Neural cell (in vitro differentiated cells): ENCODE measurements around the gene MBD4. TPM values are rescaled to one million over a fixed set of nuclear protein-coding genes. Genes with fewer than 3 reads are reported as not detected.

ENCODE experiments used
- H2AFZ ChIP-seq: fragments of 200-600, 300-800 bp; sonication (generic), shearing (Covaris generic); 2 replicates; pipeline ENCODE4 v1.6.0; 2014; ENCODE audit warnings: low read depth, mild to moderate bottlenecking, antibody characterized with exemption, low read length, moderate library complexity
- H3F3A ChIP-seq: fragments of 200-600 bp; shearing (Covaris generic); 2 replicates; pipeline ENCODE4 v1.6.1; 2016; ENCODE audit warnings: mild to moderate bottlenecking, moderate library complexity, mixed read lengths, antibody characterized with exemption, low read length; ENCODE audit not compliant: insufficient read depth, poor library complexity, severe bottlenecking
- H3K27ac ChIP-seq: fragments of 200-600, 300-800 bp; sonication (generic), shearing (Covaris generic); 2 replicates; pipeline ENCODE4 v1.5.1; 2014; ENCODE audit warnings: mild to moderate bottlenecking, low read length, moderate library complexity
- H3K27me3 ChIP-seq: fragments of 300-800, 200-600 bp; sonication (generic), shearing (Covaris generic); 2 replicates; pipeline ENCODE4 v1.6.0; 2014; ENCODE audit warnings: mild to moderate bottlenecking, low read depth, low read length, moderate library complexity; ENCODE audit not compliant: insufficient read depth
- H3K36me3 ChIP-seq: fragments of 300-800, 200-600 bp; sonication (generic), shearing (Covaris generic); 2 replicates; pipeline ENCODE4 v1.5.1; 2014; ENCODE audit warnings: mild to moderate bottlenecking, antibody characterized with exemption, low read length, moderate library complexity; ENCODE audit not compliant: insufficient read depth
- H3K4me2 ChIP-seq: fragments of 300-800, 200-600 bp; sonication (generic), shearing (Covaris generic); 2 replicates; pipeline ENCODE4 v1.6.0; 2014; ENCODE audit warnings: mild to moderate bottlenecking, low read length
- H3K4me3 ChIP-seq: fragments of 300-800, 200-600 bp; sonication (generic), shearing (Covaris generic); 2 replicates; pipeline ENCODE4 v1.5.1; 2014; ENCODE audit warnings: mild to moderate bottlenecking, low read length, moderate library complexity
- H3K79me2 ChIP-seq: fragments of 200-600 bp; shearing (Covaris generic); replicated peaks from 2 replicates; pipeline ENCODE4 v1.6.0; 2014; ENCODE audit warnings: mild to moderate bottlenecking, low read length, moderate library complexity; ENCODE audit not compliant: insufficient read depth
- H3K9ac ChIP-seq: fragments of 300-800, 200-600 bp; sonication (generic), shearing (Covaris generic); 2 replicates; pipeline ENCODE4 v1.6.1; 2016; ENCODE audit warnings: mild to moderate bottlenecking, low read length, mixed read lengths
- H3K9me2 ChIP-seq: fragments of 200-600 bp; shearing (Covaris generic); 2 replicates; pipeline ENCODE4 v1.6.1; 2016; ENCODE audit warnings: mild to moderate bottlenecking, low read length, mixed read lengths; ENCODE audit not compliant: insufficient read depth
- H3K9me3 ChIP-seq: fragments of 200-600, 300-800 bp; sonication (generic), shearing (Covaris generic); 2 replicates; pipeline ENCODE4 v1.6.1; 2016; ENCODE audit warnings: mild to moderate bottlenecking, mixed run types, low read length, moderate library complexity, mixed read lengths
- H4K20me1 ChIP-seq: fragments of 200-600 bp; shearing (Covaris generic); 2 replicates; pipeline ENCODE4 v1.6.1; 2016; ENCODE audit warnings: mild to moderate bottlenecking, mixed run types; ENCODE audit not compliant: insufficient read depth
- EP300 ChIP-seq: fragments of 450-650 bp; conservative IDR thresholded peaks from 2 replicates; pipeline ENCODE4 v1.6.1; 2014; ENCODE audit warnings: antibody characterized with exemption, mild to moderate bottlenecking, moderate library complexity; ENCODE audit not compliant: poor library complexity, severe bottlenecking
- EZH2 ChIP-seq: fragments of 200-600, 300-800 bp; shearing (Covaris generic), sonication (generic); IDR thresholded peaks from 2 replicates; pipeline ENCODE4 v1.6.1; 2014; ENCODE audit warnings: antibody characterized with exemption, low read length, borderline replicate concordance, mild to moderate bottlenecking; ENCODE audit not compliant: insufficient read depth, poor library complexity, severe bottlenecking
- MXI1 ChIP-seq: fragments of 450-650 bp; conservative IDR thresholded peaks from 2 replicates; pipeline ENCODE4 v1.6.1; 2014; ENCODE audit warnings: antibody characterized with exemption, mild to moderate bottlenecking; ENCODE audit not compliant: poor library complexity, severe bottlenecking
- POLR2AphosphoS5 ChIP-seq: IDR thresholded peaks from 2 replicates; pipeline ENCODE4 v1.6.1; 2012
- RAD21 ChIP-seq: fragments of 450-650 bp; conservative IDR thresholded peaks from 2 replicates; pipeline ENCODE4 v1.6.1; 2014; ENCODE audit warnings: antibody characterized with exemption, mild to moderate bottlenecking, moderate library complexity
- REST ChIP-seq: IDR thresholded peaks from 2 replicates; pipeline ENCODE4 v1.6.1; 2012; ENCODE audit warnings: borderline replicate concordance
- SMC3 ChIP-seq: fragments of 450-650 bp; conservative IDR thresholded peaks from 2 replicates; pipeline ENCODE4 v1.6.1; 2014; ENCODE audit warnings: antibody characterized with exemption, mild to moderate bottlenecking, moderate library complexity; ENCODE audit not compliant: poor library complexity
- TAF1 ChIP-seq: IDR thresholded peaks from 2 replicates; pipeline ENCODE4 v1.6.1; 2012; ENCODE audit warnings: low read depth
- polyA plus RNA-seq: library from polyadenylated mRNA; depleted of rRNA; stranded (reverse); fragments of >200 nt; gene quantifications from 2 replicates; pipeline ENCODE4 v1.2.3, GENCODE V29; 2014
- TF ChIP-seq, protein P1 (sequence below): fragments of 450-650 bp; IDR thresholded peaks from 2 replicates; pipeline ENCODE4 v1.5.1; 2014; ENCODE audit warnings: antibody characterized with exemption, mild to moderate bottlenecking, moderate library complexity; ENCODE audit not compliant: poor library complexity, severe bottlenecking

MBD4 gene
- polyA plus RNA-seq, 1 donor from 2014 or later, result 50.0 TPM

GRCh38 chr3:129418041-129418973 lies 21.4 kb downstream of the MBD4 start:
- Histone ChIP-seq H3K4me3 (no peak overlapping the region), H3K4me2 (no peak overlapping the region), H2AFZ (no peak overlapping the region), H3F3A (no peaks in the 10 kb centered on the region), H3K9me2 (no peaks in the 10 kb centered on the region), H4K20me1 (no peaks in the 10 kb centered on the region), H3K9ac (no peak overlapping the region), H3K79me2 (no peaks in the 10 kb centered on the region), H3K27me3 (no peaks in the 10 kb centered on the region), H3K36me3 (no peaks in the 10 kb centered on the region), H3K27ac (no peak overlapping the region), H3K9me3 (no peaks in the 10 kb centered on the region)
- TF ChIP-seq EP300, result no peak
- TF ChIP-seq REST, result no peak
- TF ChIP-seq, protein P1, sequence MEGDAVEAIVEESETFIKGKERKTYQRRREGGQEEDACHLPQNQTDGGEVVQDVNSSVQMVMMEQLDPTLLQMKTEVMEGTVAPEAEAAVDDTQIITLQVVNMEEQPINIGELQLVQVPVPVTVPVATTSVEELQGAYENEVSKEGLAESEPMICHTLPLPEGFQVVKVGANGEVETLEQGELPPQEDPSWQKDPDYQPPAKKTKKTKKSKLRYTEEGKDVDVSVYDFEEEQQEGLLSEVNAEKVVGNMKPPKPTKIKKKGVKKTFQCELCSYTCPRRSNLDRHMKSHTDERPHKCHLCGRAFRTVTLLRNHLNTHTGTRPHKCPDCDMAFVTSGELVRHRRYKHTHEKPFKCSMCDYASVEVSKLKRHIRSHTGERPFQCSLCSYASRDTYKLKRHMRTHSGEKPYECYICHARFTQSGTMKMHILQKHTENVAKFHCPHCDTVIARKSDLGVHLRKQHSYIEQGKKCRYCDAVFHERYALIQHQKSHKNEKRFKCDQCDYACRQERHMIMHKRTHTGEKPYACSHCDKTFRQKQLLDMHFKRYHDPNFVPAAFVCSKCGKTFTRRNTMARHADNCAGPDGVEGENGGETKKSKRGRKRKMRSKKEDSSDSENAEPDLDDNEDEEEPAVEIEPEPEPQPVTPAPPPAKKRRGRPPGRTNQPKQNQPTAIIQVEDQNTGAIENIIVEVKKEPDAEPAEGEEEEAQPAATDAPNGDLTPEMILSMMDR, result no peak
- no peak for TF ChIP-seq MXI1
- TF ChIP-seq SMC3, result no peak
- TF ChIP-seq TAF1, result no peak
- TF ChIP-seq RAD21, result no peak
- no peak for TF ChIP-seq POLR2AphosphoS5
- TF ChIP-seq EZH2, result no peak

- no peaks in the 10 kb centered on the region for H3K9me2 ChIP-seq
- H3K79me2 ChIP-seq, result no peaks in the 10 kb centered on the region
Measured at GRCh38 chr3:129417326-129417725, 22.4 kb downstream of the MBD4 start.

More at GRCh38 chr3:129417326-129417725, 22.4 kb downstream of the MBD4 start:
- Histone ChIP-seq H3F3A (no peaks in the 10 kb centered on the region), H3K4me3 (no peak overlapping the region), H3K9me3 (no peaks in the 10 kb centered on the region), H3K27ac (no peak overlapping the region), H2AFZ (no peak overlapping the region), H3K9ac (no peak overlapping the region), H3K27me3 (no peaks in the 10 kb centered on the region), H3K36me3 (no peaks in the 10 kb centered on the region), H3K4me2 (no peak overlapping the region), H4K20me1 (no peaks in the 10 kb centered on the region)
- TF ChIP-seq POLR2AphosphoS5, result no peak
